Bronchial epithelial cell (primary cell): ENCODE results near the gene PSTPIP1. TPM values are rescaled to one million over a fixed set of nuclear protein-coding genes. Genes with fewer than 3 reads are reported as not detected.

Source experiments
- DNase-seq: peaks from one replicate; pipeline ENCODE4 v3.0.0-alpha.2; 2010; ENCODE audit warnings: low read depth
- FAIRE-seq: peaks from 2 replicates; lab custom pipeline; 2011; peaks lifted over from hg19 to GRCh38; lab: Jason Lieb, UNC
- H3K27me3 ChIP-seq: 2 replicates; pipeline ENCODE4 v1.5.1; 2011; ENCODE audit warnings: low read length; ENCODE audit not compliant: control insufficient read depth, insufficient read depth
- H3K36me3 ChIP-seq: 2 replicates; pipeline ENCODE4 v1.5.1; 2011; ENCODE audit warnings: low read length; ENCODE audit not compliant: control insufficient read depth, insufficient read depth
- H3K4me3 ChIP-seq: 2 replicates; pipeline ENCODE4 v1.5.1; 2011; ENCODE audit warnings: mild to moderate bottlenecking, low read depth, low read length, control low read depth
- CTCF ChIP-seq: IDR thresholded peaks from 2 replicates; pipeline ENCODE4 v1.5.1; 2011; ENCODE audit warnings: mild to moderate bottlenecking, moderate library complexity, low read length, control low read depth, inconsistent platforms; ENCODE audit not compliant: insufficient read depth, severe bottlenecking
- total RNA-seq: library from RNA; depleted of rRNA; stranded (reverse); fragments of >200 nt; gene quantifications from 2 replicates; pipeline ENCODE4 v1.2.1, GENCODE V29; 2014

PSTPIP1 gene
- total RNA-seq, 1 donor from 2014 or later, result not detected

- DNase-seq (peak; percentile 66), FAIRE-seq (no peak)
- H3K36me3 ChIP-seq, result no peaks in the 10 kb centered on the region
- no peaks in the 10 kb centered on the region for H3K27me3 ChIP-seq
- no peak for TF ChIP-seq CTCF
- no peak overlapping the region for H3K4me3 ChIP-seq
These were observed 925 bp upstream of the PSTPIP1 start for GRCh38 chr15:76994001-76994400.

- TF ChIP-seq CTCF, result no peak
- no peak for DNase-seq
- H3K4me3 ChIP-seq, result no peak overlapping the region
These were observed 430 bp upstream of the PSTPIP1 start for GRCh38 chr15:76994496-76994895.

GRCh38 chr15:76996076-76996525, 1.2 kb downstream of the PSTPIP1 start:
- Histone ChIP-seq H3K27me3 (no peaks in the 10 kb centered on the region), H3K4me3 (no peak overlapping the region), H3K36me3 (no peaks in the 10 kb centered on the region)
- TF ChIP-seq CTCF, result no peak
- DNase-seq (no peak), FAIRE-seq (no peak)

More at GRCh38 chr15:76994496-76994895, 430 bp upstream of the PSTPIP1 start:
- H3K36me3 ChIP-seq, result no peaks in the 10 kb centered on the region
- no peaks in the 10 kb centered on the region for H3K27me3 ChIP-seq
- no peak for FAIRE-seq

- FAIRE-seq, result no peak
- Histone ChIP-seq H3K36me3 (no peaks in the 10 kb centered on the region), H3K27me3 (no peaks in the 10 kb centered on the region), H3K4me3 (no peak overlapping the region)
- no peak for TF ChIP-seq CTCF
- DNase-seq, result peak; percentile 27
These were observed 1.8 kb downstream of the PSTPIP1 start for GRCh38 chr15:76996526-76997401.

- H3K4me3 ChIP-seq, result no peak overlapping the region
- H3K36me3 ChIP-seq, result no peaks in the 10 kb centered on the region
- FAIRE-seq (no peak), DNase-seq (no peak)
- H3K27me3 ChIP-seq, result no peaks in the 10 kb centered on the region
- no peak for TF ChIP-seq CTCF
These were observed 3.8 kb downstream of the PSTPIP1 start for GRCh38 chr15:76998663-76999285.
